Measurements from ENCODE around the gene FCRL3.

Gene FCRL3

GRCh38 chr1:157653494-157653873 lies 47.1 kb downstream of the FCRL3 start:
- H3K36me3 ChIP-seq (ENCODE audit: control insufficient read depth in 4 of 4, insufficient read depth in 4 of 4, low read length in 3 of 4) = no peaks in the 10 kb centered on the region
- ChIA-PET CTCF (interaction anchor here (1.4 to 1.9 kb wide), 2 partner anchors 37 to 66 kb away, joined by 3 to 4 read pairs; no protein-coding TSS in a partner anchor), POLR2A (interaction anchor here (0.6 kb wide), 1 partner anchor 10 kb away, joined by 3 read pairs; no protein-coding TSS in a partner anchor)
- 0% methylated on average over 1 of the region's 3 CpGs for WGBS (ENCODE audit: insufficient coverage)
- H3K27ac ChIP-seq (ENCODE audit: insufficient read depth in 1 of 2, low read depth in 1 of 2, low read length in 2 of 2, poor library complexity in 1 of 2, severe bottlenecking in 2 of 2) = no peak overlapping the region
- H3K9me3 ChIP-seq (ENCODE audit: control extremely low read depth in 1 of 5, control insufficient read depth in 4 of 5, insufficient read depth in 2 of 5, low read depth in 1 of 5, low read length in 4 of 5) = no peaks in the 10 kb centered on the region
- H3K27me3 ChIP-seq (replicated peaks in 2 of 5; ENCODE audit: control insufficient read depth in 4 of 5, insufficient read depth in 5 of 5, low read length in 4 of 5) = peaks cover 0 to 7% (median 0%) of the 10 kb centered on the region in 5 experiments
- no peak overlapping the region for H3K4me3 ChIP-seq (ENCODE audit: control insufficient read depth in 1 of 7, extremely low read depth in 1 of 7, insufficient read depth in 4 of 7, low read depth in 2 of 7, low read length in 6 of 7)
- peaks cover 7 to 33% (median 18%) of the 10 kb centered on the region in 4 experiments for H3K4me1 ChIP-seq (ENCODE audit: control extremely low read depth in 1 of 4, control insufficient read depth in 4 of 4, insufficient read depth in 4 of 4, low read length in 3 of 4)
- DNase-seq = no peak

- DNase-seq = peak; percentile 68 to 93 (median 89)
- ChIA-PET POLR2A (interaction anchor here (0.6 kb wide), 1 partner anchor 10 kb away, joined by 3 read pairs; no protein-coding TSS in a partner anchor), CTCF (interaction anchor here (1.4 to 1.9 kb wide), 2 partner anchors 38 to 65 kb away, joined by 3 to 4 read pairs; no protein-coding TSS in a partner anchor)
- H3K27ac ChIP-seq (ENCODE audit: insufficient read depth in 1 of 2, low read depth in 1 of 2, low read length in 2 of 2, poor library complexity in 1 of 2, severe bottlenecking in 2 of 2) = no peak overlapping the region
- peak overlapping the region in 1 of 7 experiments; percentile 3 for H3K4me3 ChIP-seq (ENCODE audit: control insufficient read depth in 1 of 7, extremely low read depth in 1 of 7, insufficient read depth in 4 of 7, low read depth in 2 of 7, low read length in 6 of 7)
- H3K4me1 ChIP-seq (ENCODE audit: control extremely low read depth in 1 of 4, control insufficient read depth in 4 of 4, insufficient read depth in 4 of 4, low read length in 3 of 4) = peaks cover 7 to 30% (median 16%) of the 10 kb centered on the region in 4 experiments
- H3K9me3 ChIP-seq (ENCODE audit: control extremely low read depth in 1 of 5, control insufficient read depth in 4 of 5, insufficient read depth in 2 of 5, low read depth in 1 of 5, low read length in 4 of 5) = no peaks in the 10 kb centered on the region
- WGBS (ENCODE audit: insufficient coverage) = 10% methylated on average over 4 of the region's 5 CpGs
- no peaks in the 10 kb centered on the region for H3K36me3 ChIP-seq (ENCODE audit: control insufficient read depth in 4 of 4, insufficient read depth in 4 of 4, low read length in 3 of 4)
- H3K27me3 ChIP-seq (replicated peaks in 2 of 5; ENCODE audit: control insufficient read depth in 4 of 5, insufficient read depth in 5 of 5, low read length in 4 of 5) = peaks cover 0 to 7% (median 0%) of the 10 kb centered on the region in 5 experiments
These were observed 47.6 kb downstream of the FCRL3 start for GRCh38 chr1:157652859-157653493.

GRCh38 chr1:157648317-157648716 lies 52.3 kb downstream of the FCRL3 start:
- no CpG with 5 or more reads among the region's 3 CpGs for WGBS (ENCODE audit: insufficient coverage)

GRCh38 chr1:157646144-157646543 lies 54.4 kb downstream of the FCRL3 start:
- CTCF ChIA-PET = interaction anchor here (1.0 to 1.6 kb wide), 3 partner anchors 19 to 23 kb away, joined by 3 to 6 read pairs (median 3); no protein-coding TSS in a partner anchor
- peaks cover 0 to under 1% (median 0%) of the 10 kb centered on the region in 4 experiments for H3K4me1 ChIP-seq (ENCODE audit: control extremely low read depth in 1 of 4, control insufficient read depth in 4 of 4, insufficient read depth in 4 of 4, low read length in 3 of 4)
- peaks cover 0 to 7% (median 0%) of the 10 kb centered on the region in 5 experiments for H3K27me3 ChIP-seq (replicated peaks in 2 of 5; ENCODE audit: control insufficient read depth in 4 of 5, insufficient read depth in 5 of 5, low read length in 4 of 5)
- H3K4me3 ChIP-seq (ENCODE audit: control insufficient read depth in 1 of 7, extremely low read depth in 1 of 7, insufficient read depth in 4 of 7, low read depth in 2 of 7, low read length in 6 of 7) = no peak overlapping the region
- no peak overlapping the region for H3K27ac ChIP-seq (ENCODE audit: insufficient read depth in 1 of 2, low read depth in 1 of 2, low read length in 2 of 2, poor library complexity in 1 of 2, severe bottlenecking in 2 of 2)
- H3K36me3 ChIP-seq (ENCODE audit: control insufficient read depth in 4 of 4, insufficient read depth in 4 of 4, low read length in 3 of 4) = no peaks in the 10 kb centered on the region
- H3K9me3 ChIP-seq (ENCODE audit: control extremely low read depth in 1 of 5, control insufficient read depth in 4 of 5, insufficient read depth in 2 of 5, low read depth in 1 of 5, low read length in 4 of 5) = no peaks in the 10 kb centered on the region
- POLR2A ChIA-PET = interaction anchor here (1.0 kb wide), 1 partner anchor 23 kb away, joined by 3 read pairs; no protein-coding TSS in a partner anchor
- DNase-seq = peak in 2 of 3 donors; percentile 61 to 68

More at GRCh38 chr1:157648317-157648716, 52.3 kb downstream of the FCRL3 start:
- Histone ChIP-seq H3K4me3 (ENCODE audit: control insufficient read depth in 1 of 7, extremely low read depth in 1 of 7, insufficient read depth in 4 of 7, low read depth in 2 of 7, low read length in 6 of 7) (no peak overlapping the region), H3K9me3 (ENCODE audit: control extremely low read depth in 1 of 5, control insufficient read depth in 4 of 5, insufficient read depth in 2 of 5, low read depth in 1 of 5, low read length in 4 of 5) (no peaks in the 10 kb centered on the region), H3K27ac (ENCODE audit: insufficient read depth in 1 of 2, low read depth in 1 of 2, low read length in 2 of 2, poor library complexity in 1 of 2, severe bottlenecking in 2 of 2) (no peak overlapping the region), H3K27me3 (replicated peaks in 2 of 5; ENCODE audit: control insufficient read depth in 4 of 5, insufficient read depth in 5 of 5, low read length in 4 of 5) (peaks cover 0 to 7% (median 0%) of the 10 kb centered on the region in 5 experiments), H3K4me1 (ENCODE audit: control extremely low read depth in 1 of 4, control insufficient read depth in 4 of 4, insufficient read depth in 4 of 4, low read length in 3 of 4) (peaks cover 6 to 21% (median 12%) of the 10 kb centered on the region in 4 experiments), H3K36me3 (ENCODE audit: control insufficient read depth in 4 of 4, insufficient read depth in 4 of 4, low read length in 3 of 4) (no peaks in the 10 kb centered on the region)
- no peak for DNase-seq
- ChIA-PET POLR2A (no interaction called here), CTCF (interaction anchor here (0.8 kb wide), 1 partner anchor 67 kb away, joined by 3 read pairs; no protein-coding TSS in a partner anchor)

GRCh38 chr1:157641177-157641576 lies 59.4 kb downstream of the FCRL3 start:
- 94% methylated on average over 2 of the region's 2 CpGs for WGBS (ENCODE audit: insufficient coverage)
- ChIA-PET POLR2A (no interaction called here), CTCF (interaction anchor here (1.0 kb wide), 1 partner anchor 45 kb away, joined by 3 read pairs; no protein-coding TSS in a partner anchor)

GRCh38 chr1:157639800-157640199 lies 60.8 kb downstream of the FCRL3 start:
- Histone ChIP-seq H3K4me1 (ENCODE audit: control extremely low read depth in 1 of 4, control insufficient read depth in 4 of 4, insufficient read depth in 4 of 4, low read length in 3 of 4) (no peaks in the 10 kb centered on the region), H3K4me3 (ENCODE audit: control insufficient read depth in 1 of 7, extremely low read depth in 1 of 7, insufficient read depth in 4 of 7, low read depth in 2 of 7, low read length in 6 of 7) (no peak overlapping the region), H3K27ac (ENCODE audit: insufficient read depth in 1 of 2, low read depth in 1 of 2, low read length in 2 of 2, poor library complexity in 1 of 2, severe bottlenecking in 2 of 2) (no peak overlapping the region), H3K27me3 (replicated peaks in 2 of 5; ENCODE audit: control insufficient read depth in 4 of 5, insufficient read depth in 5 of 5, low read length in 4 of 5) (peaks cover 0 to 18% (median 0%) of the 10 kb centered on the region in 5 experiments), H3K36me3 (ENCODE audit: control insufficient read depth in 4 of 4, insufficient read depth in 4 of 4, low read length in 3 of 4) (no peaks in the 10 kb centered on the region), H3K9me3 (ENCODE audit: control extremely low read depth in 1 of 5, control insufficient read depth in 4 of 5, insufficient read depth in 2 of 5, low read depth in 1 of 5, low read length in 4 of 5) (no peaks in the 10 kb centered on the region)
- WGBS (ENCODE audit: insufficient coverage) = 72% methylated on average over 4 of the region's 4 CpGs
- POLR2A ChIA-PET = no interaction called here
- no peak for DNase-seq
- CTCF ChIA-PET = interaction anchor here (1.2 kb wide), 1 partner anchor 11 kb away, joined by 3 read pairs; no protein-coding TSS in a partner anchor

More at GRCh38 chr1:157641177-157641576, 59.4 kb downstream of the FCRL3 start:
- Histone ChIP-seq H3K27me3 (replicated peaks in 2 of 5; ENCODE audit: control insufficient read depth in 4 of 5, insufficient read depth in 5 of 5, low read length in 4 of 5) (peaks cover 0 to 18% (median 0%) of the 10 kb centered on the region in 5 experiments), H3K4me1 (ENCODE audit: control extremely low read depth in 1 of 4, control insufficient read depth in 4 of 4, insufficient read depth in 4 of 4, low read length in 3 of 4) (no peaks in the 10 kb centered on the region), H3K9me3 (ENCODE audit: control extremely low read depth in 1 of 5, control insufficient read depth in 4 of 5, insufficient read depth in 2 of 5, low read depth in 1 of 5, low read length in 4 of 5) (no peaks in the 10 kb centered on the region), H3K4me3 (ENCODE audit: control insufficient read depth in 1 of 7, extremely low read depth in 1 of 7, insufficient read depth in 4 of 7, low read depth in 2 of 7, low read length in 6 of 7) (no peak overlapping the region), H3K36me3 (ENCODE audit: control insufficient read depth in 4 of 4, insufficient read depth in 4 of 4, low read length in 3 of 4) (no peaks in the 10 kb centered on the region), H3K27ac (ENCODE audit: insufficient read depth in 1 of 2, low read depth in 1 of 2, low read length in 2 of 2, poor library complexity in 1 of 2, severe bottlenecking in 2 of 2) (no peak overlapping the region)
- no peak for DNase-seq

GRCh38 chr1:157628773-157629172 lies 71.8 kb downstream of the FCRL3 start:
- Histone ChIP-seq H3K27ac (ENCODE audit: insufficient read depth in 1 of 2, low read depth in 1 of 2, low read length in 2 of 2, poor library complexity in 1 of 2, severe bottlenecking in 2 of 2) (no peak overlapping the region), H3K4me3 (ENCODE audit: control insufficient read depth in 1 of 7, extremely low read depth in 1 of 7, insufficient read depth in 4 of 7, low read depth in 2 of 7, low read length in 6 of 7) (no peak overlapping the region), H3K36me3 (ENCODE audit: control insufficient read depth in 4 of 4, insufficient read depth in 4 of 4, low read length in 3 of 4) (no peaks in the 10 kb centered on the region), H3K9me3 (ENCODE audit: control extremely low read depth in 1 of 5, control insufficient read depth in 4 of 5, insufficient read depth in 2 of 5, low read depth in 1 of 5, low read length in 4 of 5) (no peaks in the 10 kb centered on the region), H3K27me3 (replicated peaks in 2 of 5; ENCODE audit: control insufficient read depth in 4 of 5, insufficient read depth in 5 of 5, low read length in 4 of 5) (peaks cover 0 to 22% (median 11%) of the 10 kb centered on the region in 5 experiments), H3K4me1 (ENCODE audit: control extremely low read depth in 1 of 4, control insufficient read depth in 4 of 4, insufficient read depth in 4 of 4, low read length in 3 of 4) (no peaks in the 10 kb centered on the region)
- DNase-seq = no peak
- ChIA-PET POLR2A (no interaction called here), CTCF (interaction anchor here (1.3 to 3.3 kb wide), 2 partner anchors 11 to 63 kb away, joined by 3 to 9 read pairs; no protein-coding TSS in a partner anchor)
- no CpG with 5 or more reads among the region's 1 CpG for WGBS (ENCODE audit: insufficient coverage)

Measured in common myeloid progenitor, CD34-positive (primary cell).